Right lobe of liver (tissue), 6 donors: ENCODE data around the gene RGPD6. TPM values are rescaled to one million over a fixed set of nuclear protein-coding genes. Genes with fewer than 3 reads are reported as not detected.
"Not testable (repeated sequence)": the region's sequence is repeated elsewhere in the genome, so short reads cannot be mapped to it uniquely, and the experiment has no call there.

ENCODE experiments used
- ATAC-seq, 4 donors: fragments of 200-7000 bp; cut with Tn5 transposase; one replicate each; pipeline ENCODE4 v1.9.1; 2020; ENCODE audit warnings: mild to moderate bottlenecking in 4 of 4, moderate library complexity in 4 of 4
- DNase-seq, 3 donors: peaks; one replicate each; pipeline ENCODE4 v3.0.0-alpha.2; 2020
- H3K27ac ChIP-seq, 3 donors: fragments of 200-600 bp; one replicate each; pipeline ENCODE4 v1.8.0; 2022
- H3K27me3 ChIP-seq, 2 donors: fragments of 200-600 bp; one replicate each; pipeline ENCODE4 v1.8.0; 2022
- H3K36me3 ChIP-seq, 4 donors: fragments of 200-600 bp; sonication (generic) in 1 of 4; one replicate each; pipeline versions ENCODE4 v1.5.1 to v1.8.0; 2017 to 2022; ENCODE audit warnings: control low read depth in 1 of 4
- H3K4me1 ChIP-seq, 4 donors: fragments of 200-600 bp; sonication (generic) in 1 of 4; one replicate each; pipeline versions ENCODE4 v1.5.1 to v1.8.0; 2017 to 2022; ENCODE audit warnings: control low read depth in 1 of 4
- H3K4me3 ChIP-seq, 3 donors: fragments of 200-600 bp; one replicate each; pipeline ENCODE4 v1.8.0; 2022
- H3K9me3 ChIP-seq, 4 donors: fragments of 200-600 bp; sonication (generic) in 1 of 4; one replicate each; pipeline versions ENCODE4 v1.5.1 to v1.8.0; 2017 to 2022; ENCODE audit warnings: control low read depth in 1 of 4
- WGBS: methylation state at CpG from one replicate; pipeline ENCODE4 v1.1.6; 2018; ENCODE audit warnings: low coverage, low lambda C conversion rate; ENCODE audit not compliant: insufficient coverage; ENCODE audit errors: missing lambda C conversion rate; 5-methylcytosine and 5-hydroxymethylcytosine counted together
- intact Hi-C, 2 donors: fragments of 100-400 bp; cut with DNase I; formaldehyde crosslinking; loops; one replicate each; pipeline versions ENCODE4 v1.11.2 to v1.14.1; 2022
- small RNA-seq, 2 experiments: library from RNA; depleted of rRNA; stranded (forward); fragments of <200 nt; gene quantifications; one replicate each; pipeline ENCODE3, GENCODE V24; 2016
- total RNA-seq, 6 experiments: library from RNA; depleted of rRNA in 2 of 6; stranded (reverse); fragments of >200 nt in 2 of 6; fragmentation: NEBNext Ultra II Directional in 3 of 6; extraction: Animal tissue kit (Norgen Biotek cat#: 25700) in 3 of 6; gene quantifications; one replicate each; pipeline versions ENCODE4 v1.1.0 to v1.2.4, GENCODE V29; 2016 to 2023
- donor health status: DM: no; HTN: yes; CAD: no.
- donor health status: DM: no; HTN: no; CAD: no.
- donor health status: DM: no; HTN: no; CAD: no.
- donor health status: DM: no; HTN: yes; CAD: no.
- donor health status: DM: no; HTN: yes; CAD: no.

Gene RGPD6
- total RNA-seq, 6 experiments from 2014 or later, result 7.1 to 19.1 (median 10.5) TPM

DNA sequence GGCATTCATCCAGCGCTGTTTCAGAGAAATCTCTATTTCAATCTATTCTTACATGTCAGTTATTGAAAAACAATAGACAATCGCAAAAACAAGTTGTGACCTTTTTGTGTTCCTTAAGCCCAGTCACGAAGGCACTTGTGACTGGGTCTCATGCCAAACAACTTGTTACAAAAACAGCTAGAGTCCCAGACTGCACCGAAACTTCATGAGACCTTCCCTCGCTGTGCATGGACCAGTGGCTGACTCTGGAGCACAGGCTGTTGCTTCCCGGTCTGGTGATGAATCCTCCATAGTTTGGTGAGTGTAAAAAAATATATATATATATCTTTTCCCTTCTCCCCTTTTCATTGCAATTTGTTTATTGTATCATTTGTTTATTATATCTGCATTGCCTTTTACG is 99.7 kb downstream of the RGPD6 start:
- H3K27ac ChIP-seq, DNase-seq: not testable (repeated sequence)
- peak; percentile 70 to 88 (median 83) for ATAC-seq

GRCh38 chr2:110476952-110477351 is 100.1 kb downstream of the RGPD6 start:
- H3K27ac ChIP-seq, intact Hi-C loops, H3K4me3 ChIP-seq, H3K36me3 ChIP-seq, H3K27me3 ChIP-seq, H3K9me3 ChIP-seq, H3K4me1 ChIP-seq, DNase-seq: not testable (repeated sequence)
- WGBS, result no CpG with 5 or more reads among the region's 6 CpGs
- peak; percentile 75 to 88 (median 86) for ATAC-seq

More for the DNA sequence above, 99.7 kb downstream of the RGPD6 start:
- H3K4me3 ChIP-seq, H3K36me3 ChIP-seq, H3K9me3 ChIP-seq, H3K27me3 ChIP-seq, H3K4me1 ChIP-seq, intact Hi-C loops: not testable (repeated sequence)
- WGBS, result no CpG with 5 or more reads among the region's 7 CpGs

GRCh38 chr2:110475627-110476359 is 101.2 kb downstream of the RGPD6 start:
- H3K36me3 ChIP-seq, intact Hi-C loops, H3K9me3 ChIP-seq, H3K4me1 ChIP-seq, DNase-seq, ATAC-seq, H3K4me3 ChIP-seq, H3K27me3 ChIP-seq, H3K27ac ChIP-seq: not testable (repeated sequence)
- no CpG with 5 or more reads among the region's 3 CpGs for WGBS

DNA sequence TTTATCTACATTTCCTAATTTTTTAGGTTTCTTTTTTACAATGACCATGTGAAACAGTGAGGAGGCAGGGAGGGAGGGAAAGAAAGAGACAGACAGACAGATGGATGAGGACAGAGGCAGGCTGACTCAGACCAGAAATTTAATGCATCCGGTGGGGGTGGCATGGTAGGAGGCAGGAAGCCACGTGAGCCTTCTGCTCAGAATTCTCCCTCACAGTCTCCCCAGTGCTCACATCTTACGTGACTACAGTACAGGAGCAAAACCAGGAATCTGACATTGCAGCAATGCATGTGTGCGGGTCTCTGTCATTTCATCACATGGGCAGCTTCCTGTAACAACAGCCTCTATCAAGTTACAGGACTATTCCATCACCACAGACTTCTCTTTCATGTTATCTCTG is 102.1 kb downstream of the RGPD6 start:
- no CpG with 5 or more reads among the region's 4 CpGs for WGBS
- H3K9me3 ChIP-seq, DNase-seq, H3K4me1 ChIP-seq, H3K27me3 ChIP-seq, H3K4me3 ChIP-seq, intact Hi-C loops, H3K27ac ChIP-seq, H3K36me3 ChIP-seq: not testable (repeated sequence)
- ATAC-seq, result peak in 2 of 4 donors; percentile 29 to 43

DNA sequence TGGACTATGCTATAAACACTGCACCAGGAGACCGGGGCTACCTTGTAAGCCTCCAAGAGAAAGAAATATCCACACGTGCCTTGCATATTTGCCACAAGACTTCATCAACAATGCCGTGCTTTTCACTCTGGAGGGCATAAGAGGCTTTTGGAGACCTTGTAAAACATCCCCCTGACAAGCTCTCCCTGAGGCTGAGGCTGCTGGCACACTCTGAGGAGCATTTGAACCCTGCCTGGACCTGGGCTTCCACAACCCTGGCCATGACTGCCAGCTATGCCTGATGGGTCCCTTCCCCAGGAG is 104.0 kb downstream of the RGPD6 start:
- DNase-seq, H3K36me3 ChIP-seq, ATAC-seq, H3K4me3 ChIP-seq, intact Hi-C loops, H3K9me3 ChIP-seq, H3K27ac ChIP-seq, H3K27me3 ChIP-seq, H3K4me1 ChIP-seq: not testable (repeated sequence)
- WGBS, result no CpG with 5 or more reads among the region's 3 CpGs

- WGBS, result no CpG with 5 or more reads among the region's 29 CpGs
- intact Hi-C loops, H3K4me3 ChIP-seq, H3K27me3 ChIP-seq, H3K36me3 ChIP-seq, DNase-seq, H3K9me3 ChIP-seq, H3K4me1 ChIP-seq, H3K27ac ChIP-seq: not testable (repeated sequence)
- ATAC-seq, result peak in 2 of 4 donors; percentile 18 to 23
Observed at GRCh38 chr2:110472171-110473058, 104.6 kb downstream of the RGPD6 start, which contains the start of gene LIMS4. LIMS4 (minus strand) TSS chr2:110472816; CDS start chr2:110472778, 38 bp downstream.

DNA sequence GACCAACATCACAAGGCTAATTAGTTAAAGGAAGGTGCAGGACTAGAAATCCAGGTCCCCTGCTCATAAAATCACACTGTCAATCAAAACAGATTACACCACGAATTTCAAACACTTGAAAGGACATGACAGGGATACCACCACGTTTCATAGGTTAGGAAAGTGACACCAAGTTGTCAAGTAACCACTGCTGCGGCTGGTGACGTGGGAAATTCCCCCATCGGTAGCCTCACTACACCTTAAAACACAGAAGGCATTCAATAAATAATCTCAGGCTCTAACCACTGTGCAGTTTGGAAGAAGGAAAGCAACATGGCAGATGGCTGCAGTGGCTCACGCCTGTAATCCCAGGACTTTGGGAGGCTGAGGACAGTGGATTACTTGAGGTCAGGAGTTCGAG is 108.1 kb downstream of the RGPD6 start:
- H3K4me1 ChIP-seq, ATAC-seq, H3K9me3 ChIP-seq, DNase-seq, H3K27ac ChIP-seq, H3K27me3 ChIP-seq, H3K4me3 ChIP-seq, intact Hi-C loops, H3K36me3 ChIP-seq: not testable (repeated sequence)
- no CpG with 5 or more reads among the region's 7 CpGs for WGBS

GRCh38 chr2:110465312-110465711 is 111.7 kb downstream of the RGPD6 start:
- no CpG with 5 or more reads among the region's 8 CpGs for WGBS
- ATAC-seq, result peak in 3 of 4 donors; percentile 52 to 86 (median 59)
- H3K4me1 ChIP-seq, DNase-seq, H3K9me3 ChIP-seq, H3K27ac ChIP-seq, H3K36me3 ChIP-seq, intact Hi-C loops, H3K27me3 ChIP-seq, H3K4me3 ChIP-seq: not testable (repeated sequence)

Small RNAs within 50 kb of the gene (small RNA-seq; reads per million reads assigned to genes)
- 0 reads per million in 2 experiments for gene AC108938.1

Other genes with a start within 250 kb of the RGPD6 start
- under 1 TPM in 1 of 6 experiments, not detected in 5; 0.30 TPM for gene LIMS4, start 104.4 kb downstream of the RGPD6 start, total RNA-seq
- gene BUB1, start 100.8 kb upstream of the RGPD6 start, total RNA-seq, result 1 to 10 TPM in 3 of 6 experiments, under 1 TPM in 3; 0.33 to 3.3 (median 1.4) TPM
- not detected for gene ACOXL, start 155.4 kb upstream of the RGPD6 start, total RNA-seq